Activated naive CD4-positive, alpha-beta T cell treated with anti-CD3 and anti-CD28 coated beads, Interleukin-2, amount 50 U/mL, for 72 hours (primary cell): ENCODE results near the gene GRK5. TPM values are rescaled to one million over a fixed set of nuclear protein-coding genes. Genes with fewer than 3 reads are reported as not detected.
A peak's percentile ranks its signal among the peaks of the same experiment; 100 is the strongest.

Experiments
- ATAC-seq, 2 donors: fragments of 150-1000 bp; cut with Tn5 transposase; 2 replicates each; pipeline ENCODE4 v1.10.0; 2021; ENCODE audit warnings: mild to moderate bottlenecking in 2 of 2, moderate library complexity in 2 of 2
- DNase-seq, 2 donors: peaks; one replicate each; pipeline ENCODE4 v3.0.0; 2021 to 2022; ENCODE audit warnings: low spot score in 2 of 2
- H3K27ac Mint-ChIP-seq, 2 donors: one replicate each; pipeline ENCODE4 v1.8.0; 2022; ENCODE audit warnings: mild to moderate bottlenecking in 2 of 2, mixed read lengths in 2 of 2
- H3K36me3 Mint-ChIP-seq, 2 donors: one replicate each; pipeline ENCODE4 v1.8.0; 2022; ENCODE audit warnings: mixed read lengths in 2 of 2
- H3K9me3 Mint-ChIP-seq, 2 donors: one replicate each; pipeline ENCODE4 v1.8.0; 2022; ENCODE audit warnings: mixed read lengths in 2 of 2
- total RNA-seq, 2 donors: library from RNA; stranded (reverse); gene quantifications; one replicate each; pipeline ENCODE4 v1.2.3, GENCODE V29; 2022

GRK5 gene
- total RNA-seq, 2 donors from 2014 or later, result 21.2 to 34.5 TPM

DNA sequence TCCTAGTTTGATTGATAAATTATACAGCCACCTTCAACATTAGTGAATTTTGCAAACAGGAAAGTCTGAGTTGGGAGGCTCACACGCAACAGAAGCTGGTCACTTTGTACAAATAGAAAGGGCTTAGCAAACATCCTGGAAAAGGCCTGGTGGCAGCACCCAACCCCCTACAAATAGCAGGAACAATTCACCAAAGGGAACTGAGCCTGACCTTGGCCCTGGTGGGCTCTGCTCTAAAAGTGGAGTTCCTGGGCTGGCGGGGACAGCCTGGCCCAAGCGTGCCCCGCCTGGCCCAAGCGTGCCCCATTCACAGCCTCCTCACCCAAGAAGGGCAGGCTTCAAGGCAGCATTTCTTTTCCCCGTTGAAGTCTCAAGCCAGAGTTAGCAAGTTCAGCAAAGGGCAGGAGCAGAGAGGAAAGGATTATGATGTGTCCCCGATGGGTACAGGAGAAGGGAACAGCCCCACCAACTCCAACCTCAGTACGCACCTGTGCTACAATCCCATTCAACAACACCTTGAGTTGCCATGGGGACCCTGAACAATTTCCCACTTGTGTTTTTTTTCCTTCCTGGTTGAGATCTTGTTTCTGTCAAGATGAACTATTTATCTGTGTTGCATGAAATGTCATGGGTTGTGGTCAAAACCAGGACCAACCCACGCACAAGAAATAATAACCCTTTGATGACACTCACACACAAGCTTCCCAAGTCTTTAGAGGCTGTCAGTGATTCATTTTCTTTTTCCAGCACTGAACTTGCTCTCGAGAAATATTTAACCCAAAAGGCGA is 291.7 kb downstream of the GRK5 start:
- H3K9me3 Mint-ChIP-seq, result no peaks in the 10 kb centered on the region
- H3K36me3 Mint-ChIP-seq, result peaks cover 30 to 52% of the 10 kb centered on the region in 2 donors
- peak overlapping the region; percentile 95 to 99 for H3K27ac Mint-ChIP-seq
- DNase-seq (peak in 1 of 2 donors; percentile 65), ATAC-seq (peak; percentile 21 to 52)

DNA sequence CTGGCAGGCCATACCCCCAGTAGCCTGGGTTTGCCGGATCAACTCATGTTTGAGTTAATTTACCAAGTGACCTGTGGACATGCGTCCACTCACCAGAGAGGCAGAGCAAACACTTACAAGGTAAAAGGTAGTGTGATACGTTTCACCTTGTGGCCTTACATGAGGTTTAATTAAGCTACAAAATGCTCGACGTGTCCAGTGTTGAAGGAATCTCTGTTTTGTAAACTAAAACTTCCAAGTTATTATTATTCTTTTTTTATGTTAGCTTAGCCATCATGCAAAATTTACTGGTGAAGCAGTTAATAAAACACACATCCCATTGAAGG is 292.3 kb downstream of the GRK5 start:
- ATAC-seq, result no peak
- peaks cover 35 to 57% of the 10 kb centered on the region in 2 donors for H3K36me3 Mint-ChIP-seq
- no peak for DNase-seq
- peak overlapping the region; percentile 95 to 99 for H3K27ac Mint-ChIP-seq
- H3K9me3 Mint-ChIP-seq, result no peaks in the 10 kb centered on the region

GRCh38 chr10:119500123-119500795 is 292.9 kb downstream of the GRK5 start:
- peaks cover 39 to 64% of the 10 kb centered on the region in 2 donors for H3K36me3 Mint-ChIP-seq
- ATAC-seq (no peak), DNase-seq (no peak)
- H3K27ac Mint-ChIP-seq, result peak overlapping the region; percentile 44 to 99
- no peaks in the 10 kb centered on the region for H3K9me3 Mint-ChIP-seq

DNA sequence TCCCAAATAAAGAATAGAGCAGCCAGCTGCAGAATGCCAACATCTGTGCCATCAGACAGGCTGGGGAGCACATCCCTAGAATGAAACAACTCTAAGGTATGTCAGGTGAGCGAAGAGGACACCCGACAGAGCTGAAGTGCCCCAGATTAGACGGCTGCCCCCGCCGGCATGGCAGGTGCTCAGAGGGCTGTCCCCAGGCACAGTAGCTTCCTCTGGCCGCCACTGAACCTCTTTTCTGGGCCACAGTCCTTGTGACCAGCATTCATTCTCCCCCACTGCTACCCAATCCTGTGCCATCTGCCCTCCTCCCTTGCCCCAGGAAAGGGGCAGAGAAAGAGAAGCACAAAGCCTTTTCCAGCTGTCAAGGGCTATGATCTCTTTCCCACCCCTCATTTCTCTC is 293.4 kb downstream of the GRK5 start:
- Mint-ChIP-seq H3K9me3 (no peaks in the 10 kb centered on the region), H3K36me3 (peaks cover 44 to 69% of the 10 kb centered on the region in 2 donors), H3K27ac (peak overlapping the region; percentile 99)
- DNase-seq, result no peak
- ATAC-seq, result no peak

DNA sequence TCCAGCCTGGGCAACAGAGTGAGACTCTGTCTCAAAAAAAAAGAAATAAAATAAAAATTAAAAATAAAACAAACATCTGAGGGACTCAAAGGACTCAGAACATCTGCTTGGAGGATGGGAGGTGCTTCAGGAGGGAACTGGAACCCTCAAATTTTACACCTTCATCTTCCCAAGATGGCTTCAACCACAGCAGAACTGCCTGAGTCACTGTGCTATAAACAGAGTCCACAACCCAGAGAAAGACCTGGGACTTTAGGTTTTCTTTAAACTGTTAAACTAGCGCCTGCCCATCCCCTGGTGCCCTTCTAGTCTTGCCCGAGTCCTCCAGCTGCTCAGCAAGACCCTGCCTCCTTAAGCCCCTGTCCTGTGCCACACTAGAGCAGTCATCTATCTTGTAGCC is 294.3 kb downstream of the GRK5 start:
- ATAC-seq (peak; percentile 20 to 36), DNase-seq (no peak)
- peaks cover 47 to 75% of the 10 kb centered on the region in 2 donors for H3K36me3 Mint-ChIP-seq
- no peaks in the 10 kb centered on the region for H3K9me3 Mint-ChIP-seq
- H3K27ac Mint-ChIP-seq, result peak overlapping the region; percentile 99

DNA sequence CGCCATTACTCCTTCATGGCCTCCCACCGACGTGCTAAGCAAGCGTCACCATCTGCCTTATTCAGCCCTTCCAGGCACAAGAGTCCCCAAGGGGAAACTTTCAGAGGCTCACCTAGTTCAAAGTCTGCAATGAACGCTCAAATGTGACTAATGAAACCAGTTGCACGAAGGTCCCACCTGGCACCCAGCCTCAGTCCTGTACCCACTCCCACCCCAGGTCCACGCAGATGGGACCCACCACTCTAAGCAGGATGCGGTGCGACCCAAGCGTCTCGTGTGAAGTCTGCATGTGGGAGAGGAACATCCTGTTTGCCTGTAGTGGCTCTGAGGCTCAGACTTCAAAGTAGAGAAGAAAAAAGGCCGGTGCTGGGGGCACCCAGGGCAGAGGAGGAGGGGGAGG is 294.8 kb downstream of the GRK5 start:
- DNase-seq, result peak; percentile 74 to 88
- Mint-ChIP-seq H3K9me3 (no peaks in the 10 kb centered on the region), H3K36me3 (peaks cover 47 to 80% of the 10 kb centered on the region in 2 donors)

GRCh38 chr10:119502618-119503155 is 295.3 kb downstream of the GRK5 start:
- peaks cover 44 to 79% of the 10 kb centered on the region in 2 donors for H3K36me3 Mint-ChIP-seq
- ATAC-seq, result peak; percentile 2 to 4

More for the DNA sequence above, 294.8 kb downstream of the GRK5 start:
- peak; percentile 80 to 82 for ATAC-seq
- peak overlapping the region; percentile 99 for H3K27ac Mint-ChIP-seq

GRCh38 chr10:119503821-119504220 is 296.4 kb downstream of the GRK5 start:
- ATAC-seq (no peak), DNase-seq (no peak)
- Mint-ChIP-seq H3K9me3 (no peaks in the 10 kb centered on the region), H3K36me3 (peaks cover 35 to 70% of the 10 kb centered on the region in 2 donors), H3K27ac (peak overlapping the region; percentile 65 to 99)

More at GRCh38 chr10:119502618-119503155, 295.3 kb downstream of the GRK5 start:
- no peaks in the 10 kb centered on the region for H3K9me3 Mint-ChIP-seq
- peak overlapping the region; percentile 99 for H3K27ac Mint-ChIP-seq
- no peak for DNase-seq

DNA sequence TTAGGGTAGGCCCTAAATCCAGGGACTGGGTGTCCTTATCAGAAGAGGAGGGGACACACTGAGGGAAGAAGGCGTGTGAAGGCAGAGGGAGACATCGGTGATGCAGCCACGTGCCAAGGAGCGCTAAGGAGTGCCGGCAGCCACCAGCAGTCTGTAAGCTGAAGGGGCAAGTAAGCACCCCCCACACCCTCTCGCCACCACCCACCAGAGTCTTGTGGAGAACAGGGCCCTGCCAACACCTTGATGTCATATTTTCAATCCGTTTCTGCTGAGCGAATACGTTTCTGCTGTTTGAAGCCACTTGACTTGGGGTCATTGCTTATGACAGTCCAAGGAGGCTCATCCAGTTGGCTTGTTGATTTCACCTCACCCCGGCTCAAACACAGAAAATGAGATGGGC is 297.3 kb downstream of the GRK5 start:
- H3K27ac Mint-ChIP-seq, result peak overlapping the region in 1 of 2 donors; percentile 34
- H3K36me3 Mint-ChIP-seq, result peaks cover 27 to 62% of the 10 kb centered on the region in 2 donors
- ATAC-seq (no peak), DNase-seq (no peak)
- H3K9me3 Mint-ChIP-seq, result no peaks in the 10 kb centered on the region

GRCh38 chr10:119505131-119505551 is 297.8 kb downstream of the GRK5 start:
- DNase-seq, result no peak
- peak overlapping the region in 1 of 2 donors; percentile 34 for H3K27ac Mint-ChIP-seq
- ATAC-seq, result no peak
- H3K9me3 Mint-ChIP-seq, result no peaks in the 10 kb centered on the region
- H3K36me3 Mint-ChIP-seq, result peaks cover 29 to 59% of the 10 kb centered on the region in 2 donors

Other genes with a start within 250 kb of the GRK5 start
- under 1 TPM in 1 of 2 donors, not detected in 1; 0.14 TPM for gene NANOS1, start 177.9 kb upstream of the GRK5 start, total RNA-seq
- gene EIF3A, start 126.8 kb upstream of the GRK5 start, total RNA-seq, result 100 to 1,000 TPM; 125 to 129 TPM
- gene DENND10, start 103.5 kb upstream of the GRK5 start, total RNA-seq, result 10 to 100 TPM; 10.3 to 23.0 TPM
- gene SFXN4, start 41.9 kb upstream of the GRK5 start, total RNA-seq, result 10 to 100 TPM; 36.4 to 40.2 TPM
- 100 to 1,000 TPM; 222 to 246 TPM for gene PRDX3, start 28.8 kb upstream of the GRK5 start, total RNA-seq